MM.1S (cell line): ENCODE measurements around the gene NUAK1.
A peak's percentile ranks its signal among the peaks of the same experiment; 100 is the strongest.

Experiments
- DNase-seq: peaks from one replicate; pipeline ENCODE4 v3.0.0-alpha.2; 2015
- H2AFZ ChIP-seq: fragments of 300-600 bp; sonication (generic); 2 replicates; pipeline ENCODE4 v1.6.0; 2016; ENCODE audit warnings: antibody characterized with exemption, low read length
- H3F3A ChIP-seq: fragments of 300-600 bp; sonication (generic); 2 replicates; pipeline ENCODE4 v1.6.1; 2016; ENCODE audit warnings: mild to moderate bottlenecking, antibody characterized with exemption, low read length, moderate library complexity, mixed read lengths; ENCODE audit not compliant: insufficient read depth
- H3K27ac ChIP-seq: fragments of 300-600 bp; sonication (generic); 2 replicates; pipeline ENCODE4 v1.5.1; 2016; ENCODE audit warnings: mild to moderate bottlenecking, low read length
- H3K27me3 ChIP-seq: fragments of 300-600 bp; sonication (generic); replicated peaks from 2 replicates; pipeline ENCODE4 v1.6.0; 2016; ENCODE audit warnings: low read length; ENCODE audit not compliant: insufficient read depth
- H3K36me3 ChIP-seq: fragments of 300-600 bp; sonication (generic); replicated peaks from 2 replicates; pipeline ENCODE4 v1.6.1; 2016; ENCODE audit warnings: mild to moderate bottlenecking, low read length, mixed read lengths; ENCODE audit not compliant: insufficient read depth
- H3K4me1 ChIP-seq: fragments of 300-600 bp; sonication (generic); 2 replicates; pipeline ENCODE4 v1.6.1; 2016; ENCODE audit warnings: low read length, mixed read lengths
- H3K4me2 ChIP-seq: fragments of 300-600 bp; sonication (generic); 2 replicates; pipeline ENCODE4 v1.6.0; 2016; ENCODE audit warnings: low read depth, low read length
- H3K4me3 ChIP-seq: fragments of 300-600 bp; sonication (generic); 2 replicates; pipeline ENCODE4 v1.5.1; 2016; ENCODE audit warnings: low read length, mixed read lengths
- H3K79me2 ChIP-seq: fragments of 300-600 bp; sonication (generic); 2 replicates; pipeline ENCODE4 v1.6.1; 2016; ENCODE audit warnings: mixed run types, low read length, mixed read lengths
- H3K9ac ChIP-seq: fragments of 300-600 bp; sonication (generic); 2 replicates; pipeline ENCODE4 v1.6.1; 2016; ENCODE audit warnings: low read length, mixed read lengths
- H3K9me2 ChIP-seq: fragments of 300-600 bp; sonication (generic); replicated peaks from 2 replicates; pipeline ENCODE4 v1.6.1; 2016; ENCODE audit warnings: mild to moderate bottlenecking, low read length, mixed read lengths; ENCODE audit not compliant: insufficient read depth
- H3K9me3 ChIP-seq: fragments of 300-600 bp; sonication (generic); replicated peaks from 2 replicates; pipeline ENCODE4 v1.6.1; 2016; ENCODE audit warnings: mild to moderate bottlenecking, low read length, mixed read lengths; ENCODE audit not compliant: insufficient read depth
- H4K20me1 ChIP-seq: fragments of 300-600 bp; sonication (generic); 2 replicates; pipeline ENCODE4 v1.6.1; 2016; ENCODE audit warnings: mild to moderate bottlenecking, low read length, moderate library complexity, mixed read lengths; ENCODE audit not compliant: insufficient read depth
- CTCF ChIP-seq: fragments of 300-600 bp; sonication (generic); IDR thresholded peaks from 2 replicates; pipeline ENCODE4 v1.5.1; 2016; ENCODE audit warnings: antibody characterized with exemption, low read length, mixed read lengths
- EZH2 ChIP-seq: fragments of 300-600 bp; sonication (generic); optimal IDR thresholded peaks from 2 replicates; pipeline ENCODE3; 2017; ENCODE audit warnings: low read depth, mild to moderate bottlenecking, antibody characterized with exemption, low read length, mixed read lengths
- EZH2phosphoT487 ChIP-seq: fragments of 300-600 bp; sonication (generic); IDR thresholded peaks from 2 replicates; pipeline ENCODE4 v1.6.1; 2018; ENCODE audit warnings: antibody characterized with exemption, low read length

The NUAK1 gene

GRCh38 chr12:106150555-106150954 is 11.8 kb upstream of the NUAK1 start:
- Histone ChIP-seq H3K27ac (no peak overlapping the region), H3K9me2 (no peaks in the 10 kb centered on the region), H3K79me2 (no peaks in the 10 kb centered on the region), H3K9ac (no peak overlapping the region), H3F3A (peaks cover 14% of the 10 kb centered on the region), H3K27me3 (no peaks in the 10 kb centered on the region), H3K36me3 (no peaks in the 10 kb centered on the region), H3K4me3 (no peak overlapping the region), H3K9me3 (no peaks in the 10 kb centered on the region), H3K4me1 (peaks cover 26% of the 10 kb centered on the region), H3K4me2 (no peak overlapping the region), H2AFZ (no peak overlapping the region), H4K20me1 (no peaks in the 10 kb centered on the region)
- TF ChIP-seq EZH2phosphoT487, result no peak
- no peak for TF ChIP-seq CTCF
- no peak for TF ChIP-seq EZH2
- no peak for DNase-seq

GRCh38 chr12:106149096-106149784 is 10.5 kb upstream of the NUAK1 start:
- no peaks in the 10 kb centered on the region for H3K27me3 ChIP-seq
- no peaks in the 10 kb centered on the region for H4K20me1 ChIP-seq
- peak overlapping the region; percentile 31; the same call in 1 of the 2 replicates for H3K9ac ChIP-seq
- H3K9me3 ChIP-seq, result no peaks in the 10 kb centered on the region
- peaks cover 37% of the 10 kb centered on the region for H3K4me1 ChIP-seq
- peak overlapping the region; percentile 45 for H3K4me3 ChIP-seq
- peak; percentile 56 for DNase-seq
- peak overlapping the region; percentile 82 for H2AFZ ChIP-seq
- peak overlapping the region; percentile 44; the same call in 1 of the 2 replicates for H3K27ac ChIP-seq
- no peaks in the 10 kb centered on the region for H3K36me3 ChIP-seq
- no peaks in the 10 kb centered on the region for H3K79me2 ChIP-seq
- H3K4me2 ChIP-seq, result peak overlapping the region; percentile 76
- H3K9me2 ChIP-seq, result no peaks in the 10 kb centered on the region
- H3F3A ChIP-seq, result peaks cover 27% of the 10 kb centered on the region
- TF ChIP-seq CTCF (peak; percentile 74), EZH2phosphoT487 (no peak)

- Histone ChIP-seq H3K4me2 (no peak overlapping the region), H3K4me1 (peaks cover 48% of the 10 kb centered on the region), H3K4me3 (no peak overlapping the region), H3F3A (peaks cover 38% of the 10 kb centered on the region), H2AFZ (no peak overlapping the region), H3K9me3 (no peaks in the 10 kb centered on the region), H4K20me1 (no peaks in the 10 kb centered on the region), H3K36me3 (no peaks in the 10 kb centered on the region), H3K27ac (no peak overlapping the region), H3K27me3 (no peaks in the 10 kb centered on the region), H3K9me2 (no peaks in the 10 kb centered on the region), H3K79me2 (no peaks in the 10 kb centered on the region; the same call in 1 of the 2 replicates), H3K9ac (no peak overlapping the region)
- no peak for DNase-seq
- TF ChIP-seq EZH2 (no peak), EZH2phosphoT487 (no peak), CTCF (no peak)
Observed at GRCh38 chr12:106147956-106148355, 9.2 kb upstream of the NUAK1 start.
